HG03139 (cell line): Measurements from ENCODE around the gene TMEM38B.
"Not testable (repeated sequence)": the region's sequence is repeated elsewhere in the genome, so short reads cannot be mapped to it uniquely, and the experiment has no call there.

Experiments used
- ATAC-seq: cut with Tn5 transposase; IDR thresholded peaks from one replicate; pipeline ENCODE4 v1.9.1; 2021; ENCODE audit not compliant: unreplicated experiment

Gene TMEM38B

GRCh38 chr9:105714020-105714331 lies 19.6 kb downstream of the TMEM38B start:
- ATAC-seq = no peak

- ATAC-seq = no peak
Observed at GRCh38 chr9:105716146-105716545, 21.8 kb downstream of the TMEM38B start.

GRCh38 chr9:105722099-105722498 lies 27.8 kb downstream of the TMEM38B start:
- ATAC-seq = no peak

GRCh38 chr9:105725370-105725769 lies 31.0 kb downstream of the TMEM38B start:
- no peak for ATAC-seq

- not testable (repeated sequence) for ATAC-seq
Observed at GRCh38 chr9:105728230-105728629, 33.9 kb downstream of the TMEM38B start.

- not testable (repeated sequence) for ATAC-seq
Observed at GRCh38 chr9:105731420-105731819, 37.1 kb downstream of the TMEM38B start.

GRCh38 chr9:105735366-105735765 lies 41.0 kb downstream of the TMEM38B start:
- no peak for ATAC-seq

- ATAC-seq = no peak
Observed at GRCh38 chr9:105737205-105737604, 42.9 kb downstream of the TMEM38B start.

- ATAC-seq = no peak
Observed at GRCh38 chr9:105742088-105742487, 47.7 kb downstream of the TMEM38B start.

- not testable (repeated sequence) for ATAC-seq
Observed at GRCh38 chr9:105747325-105747724, 53.0 kb downstream of the TMEM38B start.

- ATAC-seq = no peak
Observed at GRCh38 chr9:105751761-105752160, 57.4 kb downstream of the TMEM38B start.

- ATAC-seq = no peak
Observed at GRCh38 chr9:105757496-105758251, 63.3 kb downstream of the TMEM38B start.

GRCh38 chr9:105760053-105760452 lies 65.7 kb downstream of the TMEM38B start:
- ATAC-seq = no peak

- ATAC-seq = not testable (repeated sequence)
Observed at GRCh38 chr9:105782561-105783494, 88.5 kb downstream of the TMEM38B start.

GRCh38 chr9:105783495-105783872 lies 89.1 kb downstream of the TMEM38B start:
- not testable (repeated sequence) for ATAC-seq

- not testable (repeated sequence) for ATAC-seq
Observed at GRCh38 chr9:105786796-105787195, 92.5 kb downstream of the TMEM38B start.

GRCh38 chr9:105816202-105816744 lies 121.9 kb downstream of the TMEM38B start:
- no peak for ATAC-seq

GRCh38 chr9:105816981-105817380 lies 122.6 kb downstream of the TMEM38B start:
- ATAC-seq = no peak

GRCh38 chr9:105818903-105819302 lies 124.6 kb downstream of the TMEM38B start:
- ATAC-seq = no peak

- no peak for ATAC-seq
Observed at GRCh38 chr9:105822814-105823213, 128.5 kb downstream of the TMEM38B start.
